ENCODE data around the gene COL13A1.

The COL13A1 gene

GRCh38 chr10:69848454-69848853, 46.7 kb downstream of the COL13A1 start:
- DNase-seq = no peak

GRCh38 chr10:69849825-69850224, 48.1 kb downstream of the COL13A1 start:
- DNase-seq = no peak

- DNase-seq = no peak
Measured at GRCh38 chr10:69850440-69850839, 48.7 kb downstream of the COL13A1 start.

DNA sequence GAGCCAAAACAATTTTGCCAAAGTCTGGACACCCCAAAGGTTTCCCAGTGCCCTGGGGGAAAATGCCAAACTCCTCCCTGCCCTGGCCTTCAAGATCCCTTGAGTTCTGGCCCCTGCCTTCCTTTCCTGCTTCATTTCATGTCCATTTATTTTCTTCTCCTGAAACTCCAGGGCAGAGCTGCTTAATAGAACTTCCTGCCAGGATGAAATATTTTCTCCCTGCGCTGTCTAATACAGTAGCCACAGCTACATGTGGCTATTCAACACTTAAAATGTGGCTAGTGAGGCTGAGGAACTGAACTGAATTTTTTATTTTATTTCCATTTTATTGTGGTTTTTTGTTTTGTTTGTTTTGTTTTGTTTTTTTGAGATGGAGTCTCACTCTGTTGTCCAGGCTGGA, 49.6 kb downstream of the COL13A1 start:
- no peak for DNase-seq

DNA sequence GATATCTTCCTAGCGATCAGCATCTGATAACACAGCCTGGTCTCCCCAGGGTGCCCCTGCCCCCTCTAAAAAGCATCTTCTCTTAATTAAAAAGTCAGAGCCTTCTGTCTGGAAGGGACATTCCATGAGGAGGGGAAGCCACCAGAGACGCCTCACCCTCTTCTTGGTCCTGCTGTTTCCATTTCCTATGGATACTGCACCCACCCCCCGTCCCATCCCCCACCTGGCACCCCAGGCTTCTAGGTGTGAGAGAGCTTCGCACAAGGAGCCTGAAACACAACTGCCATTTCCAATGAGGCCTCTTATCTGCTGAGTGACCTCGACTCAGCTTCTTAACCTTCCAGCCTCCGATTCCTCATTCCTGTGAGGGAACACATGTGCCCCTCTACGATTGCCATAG, 51.4 kb downstream of the COL13A1 start:
- no peak for DNase-seq

GRCh38 chr10:69854511-69855345, 53.0 kb downstream of the COL13A1 start:
- DNase-seq = no peak

DNA sequence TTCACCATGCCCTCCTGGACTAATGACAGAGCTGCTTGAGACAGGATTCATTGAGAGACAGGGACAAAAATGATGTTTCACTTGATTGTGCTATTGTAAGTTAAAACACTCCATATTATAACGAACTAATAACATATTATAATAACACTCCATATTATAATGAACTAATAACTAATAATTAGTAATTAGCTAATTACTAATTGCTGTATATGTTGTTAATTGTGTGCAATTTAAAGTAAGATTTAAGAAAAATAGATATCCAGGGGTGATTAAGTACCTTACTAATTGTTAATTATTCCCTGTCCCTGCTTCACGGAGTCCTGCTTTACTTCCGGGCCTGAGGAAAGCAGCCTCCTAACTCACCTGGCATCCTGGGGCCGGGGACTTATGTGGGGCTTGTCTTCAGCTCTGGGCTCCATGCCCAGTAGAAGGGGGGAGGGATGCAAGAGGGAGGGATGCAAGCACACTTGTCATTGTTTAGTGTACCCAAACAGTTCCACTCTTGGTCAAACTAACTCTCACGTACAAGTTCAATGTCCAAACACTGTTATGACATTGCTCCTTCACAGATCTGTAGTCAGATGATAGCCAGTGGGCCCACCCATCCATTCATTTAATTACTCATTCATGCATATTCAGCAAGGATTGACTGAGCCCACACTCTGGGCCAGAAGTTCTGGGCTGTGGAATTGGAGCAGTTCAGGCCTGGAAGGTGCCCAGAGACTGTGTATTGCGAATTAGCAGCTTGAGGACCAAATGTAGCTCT, 53.8 kb downstream of the COL13A1 start:
- no peak for DNase-seq

GRCh38 chr10:69856601-69857166, 55.0 kb downstream of the COL13A1 start:
- DNase-seq = no peak

DNA sequence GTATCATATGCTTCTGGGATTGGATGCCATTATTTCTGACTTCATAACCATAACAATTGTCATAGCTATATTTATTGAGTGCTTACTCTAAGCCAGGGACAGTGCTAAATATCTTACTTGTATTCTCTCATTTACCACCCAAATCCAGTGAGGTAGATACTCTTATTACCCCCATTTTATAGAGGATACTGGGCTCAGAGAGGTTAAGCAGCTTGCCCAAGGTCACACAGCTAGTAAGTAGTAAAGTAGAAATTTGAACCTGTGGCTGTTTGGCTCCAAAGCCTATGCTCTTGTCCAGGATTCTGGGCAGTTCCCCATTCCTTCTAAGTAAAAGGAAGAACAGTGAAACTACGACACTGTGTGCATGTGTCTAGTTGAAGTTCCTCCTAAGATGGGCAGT, 56.5 kb downstream of the COL13A1 start:
- DNase-seq = no peak

DNA sequence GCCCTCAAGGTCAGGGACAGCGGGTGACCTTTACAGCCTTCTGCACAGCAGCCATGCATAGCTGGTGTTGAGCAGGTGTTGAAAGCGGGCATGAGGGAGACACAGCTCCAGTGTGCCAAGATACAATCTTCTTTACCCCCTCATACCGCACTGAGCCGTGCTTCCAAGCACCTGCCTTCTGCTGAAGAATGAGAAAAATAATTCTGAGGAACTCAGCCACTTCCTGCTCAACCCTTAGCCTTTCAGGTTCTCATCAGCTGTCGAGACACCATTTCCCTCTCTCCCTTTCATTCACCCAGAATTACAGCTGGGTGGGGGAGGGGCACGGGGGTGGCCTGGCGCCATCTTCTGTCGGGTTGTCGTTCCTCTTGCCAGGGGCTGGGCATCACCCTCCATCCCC, 58.6 kb downstream of the COL13A1 start:
- DNase-seq = no peak

- DNase-seq = no peak
Measured at GRCh38 chr10:69861251-69862240, 59.8 kb downstream of the COL13A1 start.

- no peak for DNase-seq
Measured at GRCh38 chr10:69862882-69863530, 61.3 kb downstream of the COL13A1 start.

DNA sequence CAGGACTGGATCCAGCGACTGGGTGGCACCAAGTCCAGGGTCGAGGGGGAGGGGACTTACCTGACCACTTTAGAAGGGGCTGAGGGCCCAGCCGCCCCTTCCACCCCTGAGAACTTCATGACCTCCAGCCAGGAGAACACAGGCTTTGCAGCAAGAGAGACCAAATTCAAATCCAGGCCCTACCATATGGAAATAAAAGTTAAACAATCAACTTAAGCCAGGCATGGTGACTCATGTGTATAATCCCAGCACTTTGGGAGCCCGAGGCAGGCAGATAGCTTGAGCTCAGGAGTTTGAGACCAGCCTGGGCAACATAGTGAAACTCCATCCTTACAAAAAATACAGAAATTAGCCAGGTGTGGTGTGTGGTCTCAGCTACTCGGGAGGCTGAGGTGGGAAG, 61.9 kb downstream of the COL13A1 start:
- no peak for DNase-seq

- DNase-seq = no peak
Measured at GRCh38 chr10:69864321-69864720, 62.6 kb downstream of the COL13A1 start.

DNA sequence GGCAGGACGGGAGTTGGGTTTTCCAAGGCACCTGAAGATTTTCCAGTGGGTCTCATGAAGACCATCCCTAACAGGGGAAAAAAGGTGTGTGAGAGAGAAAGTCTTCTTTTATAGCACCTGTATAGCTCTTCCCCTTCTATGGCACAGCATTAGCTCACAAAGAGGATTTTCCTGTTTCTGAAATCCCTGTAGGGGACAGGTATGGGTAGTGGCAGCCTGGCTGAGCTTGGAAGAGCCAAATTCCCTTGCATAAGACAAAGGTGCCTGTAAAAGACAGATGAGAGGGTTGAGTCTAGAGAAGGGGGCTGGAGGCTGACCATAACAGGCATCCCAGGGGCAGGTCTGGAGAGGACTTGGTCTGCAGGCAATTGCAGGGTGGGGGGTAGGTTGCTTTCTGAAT, 63.7 kb downstream of the COL13A1 start:
- DNase-seq = no peak

DNA sequence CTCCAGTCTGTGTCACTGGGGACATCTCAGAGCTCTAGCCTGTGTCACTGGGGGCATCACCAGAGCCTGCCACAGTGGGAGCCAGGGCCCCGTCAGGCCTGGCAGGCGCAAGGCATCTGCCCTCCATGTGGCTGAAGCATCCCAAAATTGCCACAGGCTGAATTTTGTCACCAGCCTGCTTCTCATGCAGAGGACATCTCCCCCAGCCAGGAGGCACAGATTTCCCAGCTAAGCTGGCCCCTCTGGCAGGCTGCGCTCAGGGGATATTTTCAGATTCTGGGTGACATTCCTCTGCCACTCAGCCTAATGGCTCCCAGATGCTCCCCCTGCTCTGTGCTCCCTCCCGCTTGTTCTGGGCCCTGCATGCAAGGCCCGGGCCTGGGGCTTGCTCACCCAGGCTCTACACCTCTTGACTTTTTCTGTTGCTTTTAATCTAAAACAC, 64.6 kb downstream of the COL13A1 start:
- DNase-seq = no peak

DNA sequence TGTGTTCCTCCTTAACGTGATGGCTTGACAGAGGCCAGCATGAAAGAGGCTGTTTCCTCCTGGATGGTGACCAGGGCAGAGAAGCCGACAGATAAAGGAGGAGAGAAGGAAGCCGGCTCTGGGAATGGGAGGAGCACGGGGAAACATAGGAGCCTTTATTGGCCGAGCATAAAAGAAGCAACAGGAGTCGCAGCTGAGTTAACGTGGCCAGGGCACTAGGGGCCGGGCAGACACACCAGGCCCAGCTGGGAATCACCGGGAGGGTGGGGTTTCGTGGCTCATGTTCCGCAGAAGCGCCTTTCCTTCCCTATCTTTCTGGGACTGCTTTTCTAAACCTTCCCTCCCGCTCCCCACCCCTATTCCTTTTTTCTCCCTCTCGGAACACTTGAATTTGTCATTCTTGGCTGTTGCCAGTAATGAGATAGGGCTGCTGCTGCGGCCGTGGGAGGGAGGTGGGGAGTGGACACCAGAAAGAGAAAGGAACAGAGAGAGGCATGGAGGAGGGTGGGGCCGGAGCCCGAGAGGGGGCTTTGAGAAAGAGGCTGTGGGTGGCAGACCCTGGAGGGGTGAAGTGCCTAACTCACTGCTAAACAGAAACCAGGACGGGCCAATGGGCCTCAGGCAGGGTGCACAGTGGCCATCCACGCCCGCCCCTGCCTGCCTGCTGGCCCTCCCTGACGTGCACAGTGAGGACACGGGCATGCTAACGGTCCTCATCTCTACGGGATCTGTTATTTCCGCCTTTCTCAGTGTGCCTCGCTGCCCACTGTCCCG, 65.2 kb downstream of the COL13A1 start:
- DNase-seq = no peak

- no peak for DNase-seq
Measured at GRCh38 chr10:69867699-69868558, 66.2 kb downstream of the COL13A1 start.

GRCh38 chr10:69868821-69869220, 67.1 kb downstream of the COL13A1 start:
- DNase-seq = no peak

DNA sequence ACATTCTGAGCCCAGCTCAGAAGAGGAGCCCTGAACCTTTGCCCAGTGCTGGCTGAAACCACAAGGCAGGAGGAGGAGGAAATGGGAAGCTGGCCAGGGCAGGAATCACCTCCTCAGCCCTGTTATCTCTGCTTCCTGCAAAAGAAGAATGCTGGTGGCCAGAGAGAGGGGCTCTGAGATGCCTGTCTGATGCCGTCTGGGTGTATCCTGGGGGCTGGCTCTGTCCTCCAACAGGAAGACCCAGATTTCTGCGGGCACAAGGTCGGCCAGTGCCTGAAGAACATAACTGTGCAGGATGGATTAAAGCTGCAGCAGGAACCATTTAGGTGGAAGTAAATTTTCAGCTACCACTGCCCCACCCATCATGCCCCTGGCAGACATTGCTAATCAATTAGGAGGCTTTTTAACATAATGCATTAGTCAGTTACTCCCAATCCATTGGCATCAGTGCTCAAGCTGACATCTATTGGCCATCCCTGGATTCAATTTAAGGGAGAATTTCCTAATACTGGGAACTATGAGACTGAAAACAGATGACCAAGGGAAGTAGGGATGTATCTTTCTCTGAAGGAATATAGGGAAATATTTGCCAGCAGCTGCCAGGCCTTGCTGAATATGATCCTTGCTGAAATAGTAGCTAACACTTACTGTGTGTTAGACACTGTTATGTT, 67.7 kb downstream of the COL13A1 start:
- DNase-seq = no peak
